Measurements from ENCODE around the gene EHMT1.

Gene EHMT1

GRCh38 chr9:137851516-137852267, 232.9 kb downstream of the EHMT1 start:
- Histone ChIP-seq H3K9me3 (peaks cover 6 to 37% (median 21%) of the 10 kb centered on the region in 3 donors), H3K27me3 (no peaks in the 10 kb centered on the region), H3K4me3 (no peak overlapping the region), H3K4me1 (no peaks in the 10 kb centered on the region), H3K27ac (no peak overlapping the region), H3K36me3 (peaks cover 0 to 5% (median 0%) of the 10 kb centered on the region in 3 donors)
- no peak for TF ChIP-seq CTCF (IDR thresholded peaks at IDR 0.05)
- DNase-seq = no peak
- intact Hi-C loops (cut with DNase I; ENCODE audit: low total_unique reads) = no loop called here

GRCh38 chr9:137853392-137853995, 234.7 kb downstream of the EHMT1 start:
- DNase-seq = no peak
- Histone ChIP-seq H3K27ac (no peak overlapping the region), H3K9me3 (peaks cover 6 to 40% (median 24%) of the 10 kb centered on the region in 3 donors), H3K4me1 (no peaks in the 10 kb centered on the region), H3K27me3 (no peaks in the 10 kb centered on the region), H3K4me3 (no peak overlapping the region), H3K36me3 (peaks cover 0 to 5% (median 0%) of the 10 kb centered on the region in 3 donors)
- TF ChIP-seq CTCF (IDR thresholded peaks at IDR 0.05) = no peak
- intact Hi-C loops (cut with DNase I; ENCODE audit: low total_unique reads) = no loop called here

GRCh38 chr9:137860361-137860760, 241.6 kb downstream of the EHMT1 start:
- Histone ChIP-seq H3K36me3 (peaks cover 0 to under 1% (median 0%) of the 10 kb centered on the region in 3 donors), H3K27me3 (no peaks in the 10 kb centered on the region), H3K27ac (no peak overlapping the region), H3K4me1 (no peaks in the 10 kb centered on the region), H3K9me3 (peaks cover 3 to 27% (median 20%) of the 10 kb centered on the region in 3 donors), H3K4me3 (no peak overlapping the region)
- intact Hi-C loops (cut with DNase I; ENCODE audit: low total_unique reads) = no loop called here
- TF ChIP-seq CTCF (IDR thresholded peaks at IDR 0.05) = no peak
- DNase-seq = no peak

- peaks cover 0 to 10% of the 10 kb centered on the region in 2 donors for H3K27me3 ChIP-seq
- intact Hi-C loops (cut with DNase I; ENCODE audit: low total_unique reads) = no loop called here
- H3K27ac ChIP-seq = no peak overlapping the region
- H3K4me1 ChIP-seq = no peaks in the 10 kb centered on the region
- no peaks in the 10 kb centered on the region for H3K36me3 ChIP-seq
- no peak for DNase-seq
- peaks cover 3 to 12% (median 6%) of the 10 kb centered on the region in 3 donors for H3K9me3 ChIP-seq
- no peak overlapping the region for H3K4me3 ChIP-seq
- TF ChIP-seq CTCF (IDR thresholded peaks at IDR 0.05) = no peak
These were observed 246.9 kb downstream of the EHMT1 start for GRCh38 chr9:137865581-137866145.

GRCh38 chr9:137866226-137867141, 247.7 kb downstream of the EHMT1 start:
- intact Hi-C loops (cut with DNase I; ENCODE audit: low total_unique reads) = no loop called here
- no peak for DNase-seq

More at GRCh38 chr9:137866226-137867141, 247.7 kb downstream of the EHMT1 start:
- H3K9me3 ChIP-seq = peaks cover 0 to 10% (median 4%) of the 10 kb centered on the region in 3 donors
- no peaks in the 10 kb centered on the region for H3K4me1 ChIP-seq
- H3K27ac ChIP-seq = no peak overlapping the region
- H3K4me3 ChIP-seq = no peak overlapping the region
- TF ChIP-seq CTCF (IDR thresholded peaks at IDR 0.05) = no peak
- H3K27me3 ChIP-seq = peaks cover 0 to 10% of the 10 kb centered on the region in 2 donors
- no peaks in the 10 kb centered on the region for H3K36me3 ChIP-seq

All from tibial artery (tissue), 4 donors.